HEK293 (cell line): ENCODE results near the gene METTL16.

Experiments used
- CTCF ChIP-seq: fragments of 450-650 bp; formaldehyde crosslinking; IDR thresholded peaks from 2 replicates; pipeline ENCODE4 v1.5.1; 2016; ENCODE audit warnings: missing biosample characterization, missing genetic modification characterization
- ZNF248 ChIP-seq: fragments of 450-650 bp; formaldehyde crosslinking; IDR thresholded peaks from 2 replicates; pipeline ENCODE4 v1.5.1; 2017; ENCODE audit warnings: missing biosample characterization, missing genetic modification characterization
- ZNF416 ChIP-seq: fragments of 450-650 bp; formaldehyde crosslinking; IDR thresholded peaks from 2 replicates; pipeline ENCODE4 v1.5.1; 2016; ENCODE audit warnings: missing biosample characterization, missing genetic modification characterization
- TF ChIP-seq, protein P1 (sequence below): fragments of 450-650 bp; formaldehyde crosslinking; IDR thresholded peaks from 2 replicates; pipeline ENCODE4 v1.5.1; 2016; ENCODE audit warnings: missing biosample characterization, missing genetic modification characterization

- TF ChIP-seq CTCF (tag by site-specific recombination): no peak
- TF ChIP-seq ZNF416 (tag by site-specific recombination): no peak
- TF ChIP-seq, protein P1, sequence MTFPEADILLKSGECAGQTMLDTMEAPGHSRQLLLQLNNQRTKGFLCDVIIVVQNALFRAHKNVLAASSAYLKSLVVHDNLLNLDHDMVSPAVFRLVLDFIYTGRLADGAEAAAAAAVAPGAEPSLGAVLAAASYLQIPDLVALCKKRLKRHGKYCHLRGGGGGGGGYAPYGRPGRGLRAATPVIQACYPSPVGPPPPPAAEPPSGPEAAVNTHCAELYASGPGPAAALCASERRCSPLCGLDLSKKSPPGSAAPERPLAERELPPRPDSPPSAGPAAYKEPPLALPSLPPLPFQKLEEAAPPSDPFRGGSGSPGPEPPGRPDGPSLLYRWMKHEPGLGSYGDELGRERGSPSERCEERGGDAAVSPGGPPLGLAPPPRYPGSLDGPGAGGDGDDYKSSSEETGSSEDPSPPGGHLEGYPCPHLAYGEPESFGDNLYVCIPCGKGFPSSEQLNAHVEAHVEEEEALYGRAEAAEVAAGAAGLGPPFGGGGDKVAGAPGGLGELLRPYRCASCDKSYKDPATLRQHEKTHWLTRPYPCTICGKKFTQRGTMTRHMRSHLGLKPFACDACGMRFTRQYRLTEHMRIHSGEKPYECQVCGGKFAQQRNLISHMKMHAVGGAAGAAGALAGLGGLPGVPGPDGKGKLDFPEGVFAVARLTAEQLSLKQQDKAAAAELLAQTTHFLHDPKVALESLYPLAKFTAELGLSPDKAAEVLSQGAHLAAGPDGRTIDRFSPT: no peak
- TF ChIP-seq ZNF248: no peak
These were observed 100.7 kb downstream of the METTL16 start for GRCh38 chr17:2410951-2411350.
